B cell (primary cell): Measurements from ENCODE around the gene SLC2A14. TPM values are rescaled to one million over a fixed set of nuclear protein-coding genes. Genes with fewer than 3 reads are reported as not detected.
A peak's percentile ranks its signal among the peaks of the same experiment; 100 is the strongest.
"Not testable (repeated sequence)": the region's sequence is repeated elsewhere in the genome, so short reads cannot be mapped to it uniquely, and the experiment has no call there.

Source experiments
- ATAC-seq: fragments of 200-7000 bp; cut with Tn5 transposase; one replicate; pipeline ENCODE4 v1.10.0; 2021; ENCODE audit warnings: low read depth, mild to moderate bottlenecking, moderate number of reproducible peaks, moderate library complexity
- CTCF ChIA-PET: fragments of 350-600 bp; sonication (Branson Sonifier 250); formaldehyde crosslinking; loops from one replicate; lab custom pipeline; 2021; ENCODE audit warnings: antibody characterized with exemption, inconsistent platforms; lab: Charles Lee
- POLR2A ChIA-PET: fragments of 350-600 bp; sonication (Branson Sonifier 250); formaldehyde crosslinking; loops from one replicate; lab custom pipeline; 2021; ENCODE audit warnings: antibody characterized with exemption; lab: Charles Lee
- DNase-seq: peaks from one replicate; pipeline ENCODE4 v3.0.0; 2013
- H2AFZ ChIP-seq: 2 replicates; pipeline ENCODE4 v1.6.1; 2012; ENCODE audit warnings: mild to moderate bottlenecking, low read depth, low read length; ENCODE audit not compliant: insufficient read depth, poor library complexity, severe bottlenecking
- H3K27ac ChIP-seq, 2 donors: 1 replicate in 1 of 2; 2 replicates in 1 of 2; pipeline ENCODE4 v1.5.1; 2012 to 2013; ENCODE audit warnings: low read length in 2 of 2, mild to moderate bottlenecking in 2 of 2, moderate library complexity in 1 of 2
- H3K27me3 ChIP-seq, 4 experiments: fragments of 200-600 bp in 1 of 4; sonication (generic) in 1 of 4; replicated peaks in 1 of 4; 1 replicate in 2 of 4; 2 replicates in 2 of 4; pipeline versions ENCODE4 v1.6.1 to v1.7.0; 2013 to 2016; ENCODE audit warnings: low read length in 3 of 4, mild to moderate bottlenecking in 2 of 4, mixed read lengths in 1 of 4, moderate library complexity in 1 of 4; ENCODE audit not compliant: insufficient read depth in 4 of 4, control insufficient read depth in 3 of 4; ENCODE audit errors: control extremely low read depth in 1 of 4
- H3K36me3 ChIP-seq, 2 experiments: replicated peaks in 1 of 2; 1 replicate in 1 of 2; 2 replicates in 1 of 2; pipeline versions ENCODE4 v1.6.1 to v1.7.1; 2013; ENCODE audit warnings: low read length in 1 of 2; ENCODE audit not compliant: insufficient read depth in 2 of 2, control insufficient read depth in 1 of 2; ENCODE audit errors: control extremely low read depth in 1 of 2, extremely low read depth in 1 of 2
- H3K4me1 ChIP-seq, 2 donors: fragments of 200-600 bp in 1 of 2; sonication (generic) in 1 of 2; 1 replicate in 1 of 2; 2 replicates in 1 of 2; pipeline versions ENCODE4 v1.5.1 to v1.6.1; 2013 to 2017; ENCODE audit warnings: low read length in 2 of 2; ENCODE audit not compliant: control insufficient read depth in 2 of 2, insufficient read depth in 2 of 2
- H3K4me2 ChIP-seq: replicated peaks from 2 replicates; pipeline ENCODE3; 2012; ENCODE audit warnings: mild to moderate bottlenecking, low read depth, low read length; ENCODE audit not compliant: poor library complexity, severe bottlenecking
- H3K4me3 ChIP-seq, 5 experiments: fragments of 200-600 bp in 1 of 5; sonication (generic) in 1 of 5; 1 replicate in 3 of 5; 2 replicates in 2 of 5; pipeline versions ENCODE4 v1.5.1 to v1.7.0; 2011 to 2016; ENCODE audit warnings: low read length in 4 of 5, mild to moderate bottlenecking in 4 of 5, low read depth in 2 of 5, control low read depth in 1 of 5, moderate library complexity in 1 of 5; ENCODE audit not compliant: insufficient read depth in 1 of 5; ENCODE audit errors: control extremely low read depth in 1 of 5, extremely low read depth in 1 of 5
- H3K79me2 ChIP-seq: fragments of 200-600 bp; sonication (generic); one replicate; pipeline ENCODE4 v1.6.0; 2016; ENCODE audit warnings: low read length; ENCODE audit not compliant: control insufficient read depth, insufficient read depth
- H3K9ac ChIP-seq: fragments of 200-600 bp; sonication (generic); 2 replicates; pipeline ENCODE4 v1.6.1; 2017; ENCODE audit warnings: mild to moderate bottlenecking, low read length, moderate library complexity
- H3K9me3 ChIP-seq, 3 donors: one replicate each; pipeline versions ENCODE4 v1.6.1 to v1.7.1; 2013; ENCODE audit warnings: low read length in 2 of 3; ENCODE audit not compliant: control insufficient read depth in 2 of 3, insufficient read depth in 1 of 3; ENCODE audit errors: control extremely low read depth in 1 of 3
- H4K20me1 ChIP-seq: 2 replicates; pipeline ENCODE4 v1.6.0; 2012; ENCODE audit warnings: mild to moderate bottlenecking, low read length; ENCODE audit not compliant: insufficient read depth, control insufficient read depth, poor library complexity, severe bottlenecking
- H3K27ac Mint-ChIP-seq: one replicate; pipeline ENCODE4 v1.8.0; 2021; ENCODE audit warnings: mixed read lengths
- H3K27me3 Mint-ChIP-seq: one replicate; pipeline ENCODE4 v1.8.0; 2021; ENCODE audit warnings: mixed read lengths
- H3K4me1 Mint-ChIP-seq: one replicate; pipeline ENCODE4 v1.8.0; 2021; ENCODE audit warnings: mixed read lengths
- H3K4me3 Mint-ChIP-seq: one replicate; pipeline ENCODE4 v1.8.0; 2021; ENCODE audit warnings: mixed read lengths
- H3K9me3 Mint-ChIP-seq: one replicate; pipeline ENCODE4 v1.8.0; 2022; ENCODE audit warnings: mixed read lengths; ENCODE audit not compliant: insufficient read depth
- CTCF ChIP-seq: fragments of 200-600 bp; IDR thresholded peaks from one replicate; pipeline ENCODE4 v1.8.0; 2022; ENCODE audit warnings: antibody characterized with exemption, mild to moderate bottlenecking
- EZH2 ChIP-seq: IDR thresholded peaks from 2 replicates; pipeline ENCODE4 v1.6.1; 2012; ENCODE audit warnings: borderline replicate concordance, low read depth, mild to moderate bottlenecking, moderate library complexity, low read length; ENCODE audit not compliant: insufficient read depth, poor library complexity, severe bottlenecking
- WGBS: methylation state at CpG from one replicate; pipeline ENCODE4 v1.1.5; 2013; ENCODE audit warnings: missing lambda C conversion rate; ENCODE audit not compliant: insufficient coverage; 5-methylcytosine and 5-hydroxymethylcytosine counted together
- intact Hi-C: fragments of 100-400 bp; cut with micrococcal nuclease; formaldehyde crosslinking; loops from one replicate; pipeline ENCODE4 v1.10.0; 2022
- polyA plus RNA-seq: library from polyadenylated mRNA; depleted of rRNA; stranded (reverse); fragments of >200 nt; gene quantifications from 2 replicates; pipeline ENCODE4 v1.2.3, GENCODE V29; 2012
- total RNA-seq, 2 donors: library from RNA; stranded (reverse); fragments of 120-200 nt in 1 of 2; gene quantifications; 1 replicate in 1 of 2; 2 replicates in 1 of 2; pipeline versions ENCODE4 v1.2.3 to v1.2.4, GENCODE V29; 2013 to 2022

SLC2A14 gene
- total and polyA plus RNA-seq, 2 donors (not counting 1 experiment from before 2014, with no cell fraction given) = 2.5 to 4.7 TPM

DNA sequence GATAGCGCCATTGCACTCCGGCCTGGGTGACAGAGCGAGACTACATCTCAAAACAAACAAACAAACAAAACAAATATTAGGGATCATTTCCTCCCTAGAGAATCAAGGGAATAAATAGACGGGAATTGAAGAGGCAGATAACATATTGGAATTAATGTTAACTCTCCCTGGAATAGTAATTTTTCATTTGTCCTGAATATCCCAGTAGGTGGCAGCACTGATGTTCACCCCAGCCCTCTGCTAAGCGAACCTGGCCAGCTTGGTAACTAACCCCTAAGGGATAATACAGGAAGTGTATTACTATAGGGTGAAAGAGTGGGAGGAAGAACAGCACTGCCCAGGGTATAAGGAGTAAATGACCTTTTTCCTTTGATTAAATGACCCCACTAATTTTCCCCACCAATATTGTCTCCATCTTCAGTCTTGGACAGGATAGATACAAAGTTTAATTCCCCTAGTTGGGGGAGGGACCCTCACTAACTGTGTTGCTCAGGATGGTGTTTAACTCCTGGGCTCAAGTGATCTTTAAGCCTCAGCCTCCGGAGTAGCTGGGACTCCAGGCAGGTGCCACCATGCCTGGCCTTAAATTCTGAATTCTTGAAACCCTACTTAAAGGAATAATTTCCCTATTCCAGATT lies 40.5 kb downstream of the SLC2A14 start:
- Histone ChIP-seq H3K4me1 (no peaks in the 10 kb centered on the region), H3K36me3 (no peaks in the 10 kb centered on the region), H3K79me2 (no peaks in the 10 kb centered on the region), H3K9me3 (no peaks in the 10 kb centered on the region), H2AFZ (no peak overlapping the region), H3K9ac (no peak overlapping the region), H3K4me3 (no peak overlapping the region), H3K27me3 (no peaks in the 10 kb centered on the region), H3K27ac (no peak overlapping the region), H3K4me2 (no peak overlapping the region), H4K20me1 (no peaks in the 10 kb centered on the region)
- Mint-ChIP-seq H3K9me3 (no peaks in the 10 kb centered on the region), H3K4me1 (peaks cover 3% of the 10 kb centered on the region), H3K4me3 (no peak overlapping the region), H3K27me3 (peaks cover 7% of the 10 kb centered on the region), H3K27ac (no peak overlapping the region)
- ATAC-seq (peak; percentile 68), DNase-seq (peak; percentile 36)
- POLR2A ChIA-PET = no interaction called here
- intact Hi-C loops = no loop called here
- 100% methylated on average over 1 of the region's 6 CpGs for WGBS
- TF ChIP-seq EZH2 (no peak), CTCF (peak; percentile 50)
- CTCF ChIA-PET = interaction anchor here (0.7 to 1.2 kb wide), 2 partner anchors 9 to 29 kb away, joined by 3 to 5 read pairs; no protein-coding TSS in a partner anchor

DNA sequence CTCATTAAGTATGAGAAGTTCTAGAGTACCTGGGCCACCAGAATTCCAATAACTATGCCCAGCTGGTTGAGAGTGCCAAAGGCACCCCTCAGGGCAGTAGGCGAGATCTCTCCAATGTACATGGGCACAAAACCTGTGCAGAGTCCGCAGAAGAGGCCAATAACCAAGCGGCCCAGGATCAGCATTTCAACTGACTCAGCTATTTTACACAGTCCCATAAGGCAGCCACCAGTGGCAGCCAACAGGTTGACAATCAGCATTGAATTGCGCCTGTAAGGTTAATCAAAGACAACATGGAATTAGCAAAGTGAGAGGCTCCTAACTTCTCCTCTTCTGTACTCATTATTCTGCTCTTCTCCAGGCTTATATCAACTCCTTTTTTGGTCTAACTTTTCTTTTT lies 43.0 kb downstream of the SLC2A14 start:
- CTCF ChIA-PET, H3K4me1 ChIP-seq: not testable (repeated sequence)

DNA sequence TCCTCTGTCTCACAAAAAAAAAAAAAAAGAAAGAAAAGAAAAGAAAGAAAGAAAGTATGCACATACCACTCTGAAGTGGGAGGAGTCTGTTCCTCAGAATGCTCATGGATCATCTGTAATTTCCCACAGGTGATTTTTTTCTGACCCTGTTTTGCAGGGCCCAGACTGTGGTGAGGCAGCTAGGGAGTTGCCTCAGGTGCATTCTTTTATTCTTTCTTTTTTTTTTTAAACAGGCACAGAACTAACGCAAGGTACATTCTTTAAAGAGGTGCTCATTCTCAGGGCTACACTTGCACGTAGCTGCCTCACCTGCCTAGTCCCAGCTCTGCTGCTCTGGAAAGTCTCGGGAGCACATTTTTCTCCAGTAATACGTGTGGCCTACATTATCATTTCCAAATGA lies 47.0 kb downstream of the SLC2A14 start:
- H3K27ac ChIP-seq, H3K9ac ChIP-seq, H3K27me3 ChIP-seq, H3K79me2 ChIP-seq, H3K27ac Mint-ChIP-seq, H3K9me3 ChIP-seq, ATAC-seq, intact Hi-C loops, H4K20me1 ChIP-seq, H3K4me1 Mint-ChIP-seq, H3K9me3 Mint-ChIP-seq, H3K36me3 ChIP-seq, H3K4me3 ChIP-seq, H2AFZ ChIP-seq, POLR2A ChIA-PET, H3K4me1 ChIP-seq, H3K4me2 ChIP-seq, H3K27me3 Mint-ChIP-seq, H3K4me3 Mint-ChIP-seq, DNase-seq: not testable (repeated sequence)
- WGBS = no CpG with 5 or more reads among the region's 4 CpGs
- CTCF ChIA-PET = interaction anchor here (0.7 kb wide), 1 partner anchor 267 kb away, joined by 3 read pairs; no protein-coding TSS in a partner anchor

More for the DNA sequence above, 43.0 kb downstream of the SLC2A14 start:
- H3K9ac ChIP-seq, H3K27me3 ChIP-seq, intact Hi-C loops, H3K79me2 ChIP-seq, POLR2A ChIA-PET, H3K27ac ChIP-seq, H3K4me3 Mint-ChIP-seq, ATAC-seq, H3K9me3 Mint-ChIP-seq, H3K4me2 ChIP-seq, H3K36me3 ChIP-seq, H3K27me3 Mint-ChIP-seq, H3K4me1 Mint-ChIP-seq, DNase-seq, H4K20me1 ChIP-seq, H2AFZ ChIP-seq, H3K27ac Mint-ChIP-seq, H3K9me3 ChIP-seq, H3K4me3 ChIP-seq: not testable (repeated sequence)
- WGBS = 94% methylated on average over 4 of the region's 4 CpGs
